DOHH2 (cell line): ENCODE results near the gene ESF1.

Experiments
- H3F3A ChIP-seq: fragments of 200-600 bp; sonication (generic), shearing (Covaris generic); 2 replicates; pipeline ENCODE4 v1.6.0; 2016; ENCODE audit warnings: antibody characterized with exemption, mild to moderate bottlenecking; ENCODE audit not compliant: control insufficient read depth, insufficient read depth
- H3K27ac ChIP-seq: fragments of 200-600 bp; sonication (generic); 2 replicates; pipeline ENCODE4 v1.5.1; 2014; ENCODE audit warnings: low read depth, mild to moderate bottlenecking, low read length, moderate library complexity
- H3K27me3 ChIP-seq: fragments of 200-600 bp; sonication (generic); 2 replicates; pipeline ENCODE4 v1.6.1; 2014; ENCODE audit warnings: mild to moderate bottlenecking, low read length, mixed read lengths; ENCODE audit not compliant: control insufficient read depth
- H3K36me3 ChIP-seq: fragments of 200-600 bp; sonication (generic); 2 replicates; pipeline ENCODE4 v1.6.1; 2014; ENCODE audit warnings: mild to moderate bottlenecking, low read length, moderate library complexity, mixed read lengths; ENCODE audit not compliant: control insufficient read depth
- H3K4me1 ChIP-seq: fragments of 200-600 bp; sonication (generic); 2 replicates; pipeline ENCODE4 v1.6.1; 2014; ENCODE audit warnings: mild to moderate bottlenecking, low read length, mixed read lengths; ENCODE audit not compliant: control insufficient read depth
- H3K4me2 ChIP-seq: fragments of 200-600 bp; sonication (generic); 2 replicates; pipeline ENCODE4 v1.6.0; 2014; ENCODE audit warnings: mild to moderate bottlenecking, low read length, moderate library complexity
- H3K4me3 ChIP-seq: fragments of 200-600 bp; sonication (generic); 2 replicates; pipeline ENCODE4 v1.5.1; 2014; ENCODE audit warnings: mild to moderate bottlenecking, low read length, mixed read lengths
- H3K79me2 ChIP-seq: fragments of 200-600 bp; sonication (generic); 2 replicates; pipeline ENCODE4 v1.6.1; 2014; ENCODE audit warnings: mild to moderate bottlenecking, low read length, mixed read lengths; ENCODE audit not compliant: control insufficient read depth
- H3K9me2 ChIP-seq: fragments of 200-600 bp; sonication (generic); replicated peaks from 2 replicates; pipeline ENCODE4 v1.6.1; 2014; ENCODE audit warnings: mild to moderate bottlenecking, low read length, mixed read lengths; ENCODE audit not compliant: control insufficient read depth
- H3K9me3 ChIP-seq: fragments of 200-600 bp; sonication (generic); 2 replicates; pipeline ENCODE4 v1.6.1; 2014; ENCODE audit warnings: antibody characterized with exemption, low read length, mixed read lengths; ENCODE audit not compliant: control insufficient read depth, insufficient read depth
- H4K20me1 ChIP-seq: fragments of 200-600 bp; sonication (generic); 2 replicates; pipeline ENCODE4 v1.6.0; 2014; ENCODE audit warnings: low read depth, mild to moderate bottlenecking, antibody characterized with exemption, low read length, moderate library complexity; ENCODE audit not compliant: control insufficient read depth, insufficient read depth
- CTCF ChIP-seq: fragments of 200-600 bp; sonication (generic); IDR thresholded peaks from one replicate; pipeline ENCODE4 v1.5.1; 2014; ENCODE audit warnings: antibody characterized with exemption, mild to moderate bottlenecking, low read depth, low read length; ENCODE audit not compliant: poor library complexity, severe bottlenecking
- EZH2phosphoT487 ChIP-seq: fragments of 200-600 bp; sonication (generic); IDR thresholded peaks from 2 replicates; pipeline ENCODE4 v1.6.1; 2017; ENCODE audit warnings: borderline replicate concordance, mild to moderate bottlenecking, antibody characterized with exemption, low read length, moderate library complexity, mixed read lengths

The ESF1 gene

GRCh38 chr20:13753436-13754036 is 31.2 kb downstream of the ESF1 start:
- Histone ChIP-seq H3K27ac (no peak overlapping the region), H3K4me2 (no peak overlapping the region), H3K4me3 (no peak overlapping the region), H3K9me3 (no peaks in the 10 kb centered on the region), H3K36me3 (peaks cover 25% of the 10 kb centered on the region), H3K79me2 (no peaks in the 10 kb centered on the region), H3K27me3 (no peaks in the 10 kb centered on the region), H3K4me1 (no peaks in the 10 kb centered on the region), H3K9me2 (no peaks in the 10 kb centered on the region), H4K20me1 (no peaks in the 10 kb centered on the region), H3F3A (no peaks in the 10 kb centered on the region)
- TF ChIP-seq CTCF (no peak), EZH2phosphoT487 (no peak)

GRCh38 chr20:13749811-13750210 is 34.9 kb downstream of the ESF1 start:
- no peaks in the 10 kb centered on the region for H3K79me2 ChIP-seq
- H3F3A ChIP-seq, result no peaks in the 10 kb centered on the region; the same call in 1 of the 2 replicates
- no peak overlapping the region for H3K27ac ChIP-seq
- no peaks in the 10 kb centered on the region for H3K4me1 ChIP-seq
- H4K20me1 ChIP-seq, result no peaks in the 10 kb centered on the region
- H3K4me3 ChIP-seq, result no peak overlapping the region
- H3K9me2 ChIP-seq, result no peaks in the 10 kb centered on the region
- 0 out of 2 replicates have a peak, but pooled peaks cover 1% of the 10 kb centered on the region for H3K36me3 ChIP-seq
- H3K4me2 ChIP-seq, result no peak overlapping the region
- H3K27me3 ChIP-seq, result no peaks in the 10 kb centered on the region
- no peak for TF ChIP-seq EZH2phosphoT487
- TF ChIP-seq CTCF, result no peak
- no peaks in the 10 kb centered on the region for H3K9me3 ChIP-seq

- Histone ChIP-seq H3K4me2 (no peak overlapping the region), H3K4me3 (no peak overlapping the region), H3K27ac (no peak overlapping the region), H3K36me3 (peaks cover 6% of the 10 kb centered on the region), H3K4me1 (no peaks in the 10 kb centered on the region), H3K9me2 (no peaks in the 10 kb centered on the region), H3K9me3 (no peaks in the 10 kb centered on the region), H4K20me1 (no peaks in the 10 kb centered on the region), H3K79me2 (no peaks in the 10 kb centered on the region), H3F3A (no peaks in the 10 kb centered on the region; the same call in 1 of the 2 replicates), H3K27me3 (no peaks in the 10 kb centered on the region)
- TF ChIP-seq EZH2phosphoT487, result no peak
These were observed 38.9 kb downstream of the ESF1 start for GRCh38 chr20:13745784-13746183.

GRCh38 chr20:13744352-13744751 is 40.4 kb downstream of the ESF1 start:
- H4K20me1 ChIP-seq, result no peaks in the 10 kb centered on the region
- TF ChIP-seq EZH2phosphoT487 (no peak), CTCF (no peak)
- no peak overlapping the region for H3K27ac ChIP-seq
- H3K36me3 ChIP-seq, result peaks cover 9% of the 10 kb centered on the region
- H3K27me3 ChIP-seq, result no peaks in the 10 kb centered on the region
- H3F3A ChIP-seq, result no peaks in the 10 kb centered on the region; the same call in 1 of the 2 replicates
- no peak overlapping the region for H3K4me2 ChIP-seq
- no peaks in the 10 kb centered on the region for H3K9me3 ChIP-seq
- H3K79me2 ChIP-seq, result no peaks in the 10 kb centered on the region
- no peaks in the 10 kb centered on the region for H3K4me1 ChIP-seq
- H3K4me3 ChIP-seq, result no peak overlapping the region
- no peaks in the 10 kb centered on the region for H3K9me2 ChIP-seq
